ENCODE results near the gene IGSF3.
"Not testable (repeated sequence)": the region's sequence is repeated elsewhere in the genome, so short reads cannot be mapped to it uniquely, and the experiment has no call there.

IGSF3 gene

DNA sequence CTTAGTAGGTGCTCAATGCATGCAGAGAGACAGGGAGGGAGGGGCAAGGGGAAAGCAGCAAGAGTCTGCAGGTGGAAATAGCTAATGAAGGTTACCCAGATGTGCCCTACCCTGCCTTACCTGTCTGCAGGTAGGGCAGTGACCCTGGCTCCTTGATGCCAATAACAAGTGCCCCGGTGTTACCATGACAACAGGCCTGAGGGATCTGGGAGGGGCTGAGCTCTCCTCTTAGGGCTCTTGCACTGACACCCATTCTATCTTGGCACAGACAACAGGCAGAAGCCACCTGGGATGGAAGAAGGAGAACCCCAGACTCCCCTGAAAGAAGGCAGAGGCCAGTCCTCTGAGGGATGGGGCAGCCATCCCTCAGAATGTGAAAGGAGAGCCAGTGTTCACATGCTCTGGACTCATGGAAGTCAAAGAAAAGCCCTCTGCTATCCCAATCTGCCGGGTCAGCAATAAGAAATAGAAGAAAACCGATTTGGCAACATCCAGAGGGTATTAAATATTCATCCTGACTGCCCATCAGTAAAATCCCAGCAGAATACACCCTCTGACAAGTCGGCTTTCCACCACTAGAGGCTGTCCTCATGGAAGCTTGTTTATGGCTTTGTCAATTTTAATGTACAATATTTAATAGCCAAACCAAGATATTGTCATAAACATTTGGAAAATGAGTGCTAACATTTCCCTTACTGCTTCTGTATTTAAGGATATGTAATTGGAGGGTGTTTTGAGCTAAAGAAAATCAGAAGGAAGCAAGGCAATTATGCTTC lies 72.3 kb downstream of the IGSF3 start:
- DNase-seq: not testable (repeated sequence)

DNA sequence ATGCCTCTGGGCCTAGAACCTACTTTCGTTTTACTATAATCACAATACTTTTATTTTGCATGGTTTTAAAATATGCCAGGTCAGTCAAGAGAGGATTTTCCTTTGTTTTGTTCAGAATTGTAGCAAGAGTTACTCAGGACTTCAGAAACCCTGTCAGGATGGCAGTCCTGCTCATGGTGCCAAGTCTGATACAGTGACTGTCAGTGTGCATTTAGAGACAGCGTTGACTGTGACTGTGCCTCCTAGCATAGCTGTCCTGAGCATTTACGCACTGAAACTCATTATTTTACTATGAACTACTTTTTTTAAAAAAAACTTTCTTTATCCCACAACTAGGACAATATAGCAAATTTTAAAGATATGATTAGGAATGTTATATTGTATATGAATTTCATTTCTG lies 73.6 kb downstream of the IGSF3 start:
- not testable (repeated sequence) for DNase-seq

DNA sequence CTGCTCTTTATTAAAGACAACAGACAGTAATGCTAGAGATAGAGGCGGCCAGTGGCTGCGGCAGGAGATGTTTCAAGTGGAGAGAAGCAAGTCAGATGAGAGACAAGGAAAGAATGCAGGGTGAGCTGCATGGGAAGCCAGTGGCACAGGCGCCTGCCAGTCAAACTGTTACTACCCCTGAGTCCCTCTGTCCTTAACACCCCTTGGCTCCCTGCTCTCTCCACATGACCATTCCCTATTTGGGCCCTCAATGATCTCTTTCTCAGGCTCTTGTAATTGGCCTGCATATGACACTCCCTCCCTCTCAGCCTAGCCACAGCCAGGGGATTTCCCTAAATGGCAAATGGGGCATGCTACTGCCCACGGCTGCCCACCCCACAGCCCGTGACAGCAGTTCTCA lies 74.1 kb downstream of the IGSF3 start:
- not testable (repeated sequence) for DNase-seq

DNA sequence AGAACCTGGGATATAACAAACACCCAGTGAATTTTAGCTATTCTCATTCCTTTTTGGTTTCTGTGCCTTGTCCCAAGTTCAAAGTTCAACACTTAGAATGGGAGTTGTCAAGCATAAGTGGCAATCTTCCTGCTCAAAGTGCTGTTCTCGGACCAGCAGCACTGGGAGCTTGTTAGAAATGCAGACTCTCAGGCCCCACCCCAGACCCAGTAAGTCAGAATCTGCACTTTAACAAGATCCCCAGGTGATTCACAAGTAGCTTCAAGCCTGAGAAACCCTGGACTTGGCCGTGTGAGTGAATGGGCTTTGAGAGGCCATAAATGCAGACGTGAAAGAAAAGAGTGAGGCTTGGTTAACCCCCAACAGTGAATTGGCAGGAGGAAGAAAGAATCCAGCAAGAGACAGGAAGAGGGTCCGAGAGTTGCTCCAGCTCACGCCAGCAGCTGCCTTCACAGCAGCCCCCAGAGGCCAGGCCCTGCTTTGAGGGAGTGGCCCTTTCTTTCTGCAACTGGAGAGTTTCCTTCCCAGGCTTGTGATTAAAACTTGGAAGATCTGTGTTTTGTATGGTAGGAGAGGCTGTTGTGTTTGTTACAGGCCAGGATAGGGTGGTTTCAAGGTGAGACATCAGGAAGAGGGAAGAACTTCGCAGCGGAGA lies 75.5 kb downstream of the IGSF3 start:
- DNase-seq: not testable (repeated sequence)

DNA sequence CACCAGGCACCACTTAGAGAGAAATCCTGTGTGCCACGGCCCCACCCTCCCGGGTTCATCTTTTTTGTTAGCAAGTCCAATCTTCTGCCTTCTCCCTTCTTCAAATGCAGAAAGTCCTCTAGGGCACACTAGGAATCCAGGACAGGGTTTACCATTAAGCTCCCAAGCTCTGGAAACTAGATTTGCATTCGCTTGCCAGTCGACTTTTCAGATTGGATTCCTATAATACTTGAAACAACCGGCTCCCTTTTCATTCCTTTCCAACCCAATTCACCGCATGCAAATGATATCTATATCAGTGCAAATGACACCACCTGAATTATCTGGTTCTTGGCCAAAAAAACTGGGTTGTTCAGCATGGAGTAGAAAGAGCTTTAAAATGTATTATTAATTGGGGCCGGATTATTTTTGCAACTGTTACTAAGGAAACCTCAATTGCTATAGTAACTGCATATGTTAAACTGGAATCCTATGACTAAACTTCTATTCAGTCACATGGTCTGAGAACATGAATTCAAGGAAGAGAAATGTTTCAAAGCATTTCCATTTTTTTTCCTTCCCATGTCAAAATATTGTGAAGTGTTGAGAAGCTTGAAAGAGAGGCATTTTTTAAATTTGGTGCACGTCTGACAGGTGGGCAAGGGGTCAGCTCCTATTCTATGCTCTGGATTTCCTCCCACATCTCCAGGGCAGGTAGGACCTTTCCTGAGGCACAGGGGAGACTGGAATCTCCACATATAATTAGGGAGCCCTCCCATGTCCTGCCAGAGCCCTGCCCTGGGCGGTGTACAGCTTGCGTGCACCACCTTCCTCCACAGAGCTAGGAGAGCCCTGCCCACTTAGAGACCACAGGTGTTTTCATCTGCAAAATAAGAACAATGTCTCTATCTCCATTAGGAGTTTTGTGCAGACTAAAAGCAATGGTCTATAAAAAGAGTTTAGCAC lies 76.3 kb downstream of the IGSF3 start:
- DNase-seq: not testable (repeated sequence)

DNA sequence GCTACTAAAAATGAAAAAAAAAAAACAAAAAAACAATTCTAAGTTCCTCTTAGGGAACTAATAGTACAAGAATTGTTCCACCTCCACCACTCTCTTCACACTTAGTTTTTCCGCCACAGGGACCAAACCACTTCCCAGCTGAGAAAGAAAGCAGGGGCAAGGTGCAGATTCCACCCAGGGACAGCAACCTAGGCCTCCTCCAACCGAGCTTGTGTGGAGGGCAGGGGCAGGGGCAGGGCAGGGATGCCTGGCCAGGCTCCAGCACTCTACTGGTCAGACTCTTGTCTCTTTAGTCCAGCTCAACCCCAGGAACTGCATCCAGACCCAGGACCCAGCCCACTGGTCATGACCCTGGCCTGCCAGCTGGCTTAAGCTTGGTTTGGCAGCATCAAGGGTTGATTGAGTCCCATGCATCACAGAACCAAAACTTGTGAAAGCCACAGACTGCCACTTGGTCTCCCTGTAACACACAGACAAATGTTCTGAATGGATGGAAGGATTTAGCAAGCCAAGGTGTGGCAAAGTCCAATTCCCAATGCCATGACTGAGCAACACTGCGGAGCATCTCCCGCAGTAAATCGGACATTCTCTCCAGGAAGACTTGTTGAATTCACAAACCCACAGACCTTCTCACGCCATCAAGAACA lies 77.1 kb downstream of the IGSF3 start:
- DNase-seq: not testable (repeated sequence)

DNA sequence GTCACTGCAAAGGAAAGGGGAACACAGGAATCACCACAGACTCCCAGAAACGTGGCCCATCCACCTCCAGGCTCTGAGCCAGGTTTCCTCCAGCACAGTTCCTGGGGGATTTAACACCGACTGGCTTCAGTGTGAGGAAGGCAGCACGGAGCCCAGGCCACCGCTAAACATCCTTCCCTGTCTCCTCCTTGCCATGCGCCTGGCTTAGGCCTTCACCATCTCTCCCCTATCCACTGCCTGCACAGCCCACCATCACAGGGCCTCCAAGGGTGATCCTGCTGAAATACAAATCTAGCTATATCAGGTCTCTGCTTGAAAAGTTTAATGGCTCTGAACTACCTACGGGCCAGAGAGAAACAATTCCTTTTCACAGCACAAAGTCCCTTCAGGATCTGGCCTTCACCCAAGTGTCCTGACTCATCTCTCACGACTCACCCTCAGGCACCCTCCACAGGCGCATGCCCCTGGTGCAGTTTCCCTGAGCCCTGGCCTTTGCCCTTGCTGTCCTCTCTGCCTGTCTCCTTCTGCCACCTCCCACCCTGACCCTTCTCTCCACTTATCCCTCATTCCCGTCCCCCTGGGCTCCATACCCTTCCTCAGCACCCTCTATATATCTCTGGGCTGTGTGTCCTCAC lies 78.3 kb downstream of the IGSF3 start:
- DNase-seq: not testable (repeated sequence)

DNA sequence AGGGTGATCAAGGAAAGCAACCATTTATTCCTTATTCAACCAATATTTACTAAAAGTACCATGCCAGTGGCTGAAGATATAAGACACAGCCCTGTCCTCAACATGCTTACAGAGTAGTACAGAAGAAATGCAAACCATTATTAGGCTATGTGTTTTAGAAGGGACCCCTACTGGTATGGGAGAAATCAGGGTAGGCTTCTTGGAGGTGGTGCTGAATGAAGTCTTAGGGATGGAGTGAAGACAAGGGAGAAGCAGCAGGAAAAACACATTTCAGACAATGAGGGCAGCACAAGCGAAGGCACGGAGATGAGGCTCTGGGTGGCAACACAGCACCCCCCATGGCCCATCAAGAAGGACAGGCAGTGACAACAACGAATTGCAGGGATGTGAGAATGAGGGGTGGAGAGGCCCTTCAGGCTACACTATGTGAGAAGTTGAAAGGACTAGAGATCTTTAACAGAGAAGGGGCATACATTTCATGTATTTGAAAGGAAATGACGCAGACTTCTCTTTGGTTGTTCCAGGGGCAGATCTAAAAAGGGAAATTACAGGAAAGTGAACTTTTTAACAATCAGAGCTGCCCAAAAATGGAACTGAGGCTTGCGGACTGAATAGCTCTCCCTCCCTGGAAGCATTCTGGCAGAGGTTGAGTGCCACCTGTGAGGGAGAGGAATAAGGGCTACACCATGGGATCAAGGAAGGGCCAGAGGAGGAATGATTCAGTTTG lies 79.9 kb downstream of the IGSF3 start:
- DNase-seq: no peak

DNA sequence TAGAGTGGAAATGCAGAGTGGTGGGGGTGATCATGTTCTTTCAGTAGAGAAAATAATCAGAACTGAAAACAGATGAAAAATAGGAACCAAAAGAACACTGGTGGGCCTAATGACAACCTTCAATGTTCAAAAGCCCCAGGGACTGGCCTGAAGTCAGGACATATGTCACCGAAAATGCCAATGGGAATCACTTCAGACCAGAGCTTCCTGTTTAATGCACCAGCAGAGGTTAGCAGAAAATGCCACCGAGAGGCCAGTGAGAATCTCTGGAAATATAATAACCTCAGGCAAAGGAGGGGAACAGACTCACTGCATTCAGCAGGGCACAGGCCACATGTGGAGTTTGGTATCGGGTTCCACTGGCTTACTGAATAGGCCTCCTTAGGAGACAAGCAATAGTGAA lies 80.8 kb downstream of the IGSF3 start:
- DNase-seq: no peak

DNA sequence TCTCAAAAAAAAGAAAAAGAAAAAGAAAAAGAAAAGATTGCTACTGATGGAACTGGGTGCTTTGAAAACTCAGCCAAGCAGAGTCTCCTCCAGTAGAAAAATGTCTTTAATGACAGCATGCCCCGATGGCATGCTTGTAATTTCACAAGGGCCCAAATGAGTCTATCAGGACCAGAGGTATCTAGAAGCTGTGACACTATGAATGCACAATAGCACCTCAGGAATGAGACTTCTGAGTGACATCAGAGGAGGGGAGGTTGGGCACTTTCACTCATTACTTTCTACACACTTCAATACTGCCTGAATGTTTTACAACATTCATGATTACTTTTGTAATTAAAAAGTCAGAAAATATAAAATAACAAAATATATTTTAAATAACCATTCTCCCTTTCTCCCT lies 81.6 kb downstream of the IGSF3 start:
- no peak for DNase-seq

DNA sequence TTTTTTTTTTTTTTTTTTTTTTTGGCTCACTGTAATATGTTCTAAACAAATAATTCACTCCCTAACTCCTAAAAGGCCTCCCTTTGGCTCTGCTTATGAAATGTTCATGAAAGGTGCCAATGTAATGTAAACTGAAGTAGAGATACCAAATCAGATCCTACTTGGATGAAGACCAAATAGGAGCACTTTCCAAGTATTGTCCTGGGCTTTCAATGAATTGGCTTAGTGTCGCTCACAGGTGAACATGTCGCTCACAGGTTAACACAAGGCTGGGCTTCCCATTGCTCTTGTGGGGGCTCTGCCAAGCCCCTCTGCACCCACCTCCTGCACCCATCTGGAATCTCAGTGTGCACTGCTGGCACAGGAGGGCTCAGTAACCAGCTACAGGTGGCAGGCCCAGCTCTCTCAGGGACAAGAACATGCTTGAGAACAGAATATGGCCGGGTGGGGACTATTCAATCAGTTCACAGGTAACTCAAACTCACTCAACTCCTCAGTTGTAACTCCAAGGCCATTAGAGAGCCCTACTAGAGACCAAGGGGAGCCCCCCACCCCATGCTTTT lies 86.1 kb downstream of the IGSF3 start:
- DNase-seq: no peak

DNA sequence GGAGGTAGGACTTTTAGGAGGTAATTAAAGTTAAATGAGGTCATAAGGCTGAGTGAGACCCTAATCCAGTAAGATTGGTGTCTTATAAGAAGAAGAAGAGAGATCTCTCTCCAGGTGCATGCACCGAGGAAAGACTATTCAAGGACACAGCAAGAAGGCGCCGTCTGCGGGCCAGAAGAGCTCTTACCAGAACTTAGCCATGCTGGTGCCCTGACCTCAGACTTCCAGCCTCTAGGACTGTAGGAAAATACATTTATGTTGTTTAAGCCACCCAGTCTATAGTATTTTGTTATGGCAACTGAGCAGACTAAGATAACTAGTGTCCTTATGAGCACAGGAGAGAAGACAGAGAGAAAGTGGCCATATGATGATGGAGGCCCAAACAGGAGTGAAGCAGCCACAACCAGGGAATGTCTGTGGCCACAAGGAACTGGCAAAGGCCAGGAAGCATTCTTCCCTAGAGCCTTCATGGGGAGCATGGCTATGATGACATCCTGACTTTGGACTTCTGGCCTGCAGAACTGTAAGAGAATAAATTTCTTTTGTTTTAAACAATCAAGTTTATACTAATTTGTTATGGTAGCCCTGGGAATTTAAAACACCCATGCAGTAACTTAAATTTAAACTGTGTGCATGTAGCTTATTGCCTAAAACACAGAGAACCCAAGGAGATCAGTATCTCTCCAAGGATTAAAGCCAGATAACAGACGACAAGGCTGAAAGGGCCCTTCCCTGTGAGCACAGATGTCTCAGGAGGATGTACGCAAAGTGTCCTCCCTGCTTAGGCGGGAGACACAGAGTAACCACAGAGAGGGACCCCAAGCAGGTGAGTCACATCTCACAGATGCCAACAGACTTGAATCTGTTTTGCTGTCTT lies 86.8 kb downstream of the IGSF3 start:
- no peak for DNase-seq

DNA sequence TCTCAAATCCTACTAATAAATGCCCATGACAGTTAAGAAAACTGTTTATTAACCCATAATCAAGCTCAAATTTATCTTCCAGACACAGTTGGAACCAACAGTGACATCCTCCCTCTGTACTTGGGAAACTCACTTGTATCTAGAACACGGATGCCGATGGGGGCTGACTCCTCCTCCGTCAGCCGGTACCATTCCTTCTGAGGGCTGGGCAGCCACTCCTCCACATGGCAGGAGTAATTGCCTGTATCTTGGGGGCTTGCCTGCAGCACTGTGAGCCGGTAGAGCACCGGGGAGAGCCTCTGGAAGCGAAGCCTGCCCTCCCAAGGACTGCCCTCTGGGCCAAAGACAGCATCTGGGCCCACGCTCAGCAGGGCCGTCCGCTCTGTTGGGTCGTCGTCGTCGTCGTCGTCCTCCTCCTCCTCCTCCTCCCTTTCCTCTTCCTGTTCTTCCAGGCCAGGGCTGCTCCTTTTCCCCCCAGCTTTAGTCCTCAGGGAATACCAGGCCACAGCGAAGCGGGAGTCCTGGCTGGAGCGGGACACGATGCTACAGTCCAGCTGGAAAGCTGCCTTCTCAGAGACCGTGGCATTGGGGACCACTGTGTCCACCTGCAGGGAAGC lies 88.2 kb downstream of the IGSF3 start:
- DNase-seq: no peak

DNA sequence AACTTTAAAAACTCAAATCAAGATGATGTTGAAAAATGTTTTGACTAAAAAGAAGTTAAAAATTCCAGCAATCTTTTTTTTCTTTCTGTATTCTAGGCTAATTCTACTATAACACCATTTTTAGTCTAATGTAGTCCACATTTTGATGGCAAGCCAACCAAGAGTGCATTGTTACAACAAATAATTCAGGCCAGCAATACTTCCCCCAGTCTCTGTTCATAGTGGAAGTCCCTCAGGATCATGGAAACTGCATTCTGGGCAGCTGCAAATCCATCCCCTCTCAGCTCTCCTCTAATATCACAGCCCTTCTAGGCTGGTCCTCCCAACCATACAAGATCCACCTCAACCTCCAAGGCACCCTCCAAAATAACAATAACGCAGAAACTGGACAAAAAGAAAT lies 89.0 kb downstream of the IGSF3 start:
- DNase-seq: no peak

DNA sequence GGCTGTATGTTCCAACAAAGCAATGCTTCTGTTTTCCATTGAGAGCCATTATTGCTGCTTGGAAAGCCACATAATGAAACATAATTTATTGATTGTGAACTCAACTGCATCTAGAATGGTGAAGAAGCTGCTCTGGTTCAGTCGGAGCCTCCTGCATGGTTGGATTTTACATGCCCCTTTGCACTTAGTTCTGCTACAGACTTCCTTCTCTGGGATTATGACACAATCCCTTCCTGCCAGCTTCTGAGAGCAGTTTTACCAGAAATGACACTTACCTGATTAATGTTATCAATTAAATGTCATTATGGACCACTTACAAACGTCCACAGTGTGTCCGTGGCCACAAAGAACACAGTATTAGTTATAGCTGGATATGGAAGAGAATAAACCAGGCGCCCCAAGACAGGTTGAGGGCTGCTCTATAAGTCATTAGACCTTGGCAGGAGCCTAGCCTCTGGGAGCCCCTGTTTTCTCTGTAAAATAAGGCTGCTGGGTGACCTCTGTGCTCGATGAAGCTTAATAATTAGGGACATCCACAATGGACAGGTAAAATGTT lies 89.7 kb downstream of the IGSF3 start:
- no peak for DNase-seq

DNA sequence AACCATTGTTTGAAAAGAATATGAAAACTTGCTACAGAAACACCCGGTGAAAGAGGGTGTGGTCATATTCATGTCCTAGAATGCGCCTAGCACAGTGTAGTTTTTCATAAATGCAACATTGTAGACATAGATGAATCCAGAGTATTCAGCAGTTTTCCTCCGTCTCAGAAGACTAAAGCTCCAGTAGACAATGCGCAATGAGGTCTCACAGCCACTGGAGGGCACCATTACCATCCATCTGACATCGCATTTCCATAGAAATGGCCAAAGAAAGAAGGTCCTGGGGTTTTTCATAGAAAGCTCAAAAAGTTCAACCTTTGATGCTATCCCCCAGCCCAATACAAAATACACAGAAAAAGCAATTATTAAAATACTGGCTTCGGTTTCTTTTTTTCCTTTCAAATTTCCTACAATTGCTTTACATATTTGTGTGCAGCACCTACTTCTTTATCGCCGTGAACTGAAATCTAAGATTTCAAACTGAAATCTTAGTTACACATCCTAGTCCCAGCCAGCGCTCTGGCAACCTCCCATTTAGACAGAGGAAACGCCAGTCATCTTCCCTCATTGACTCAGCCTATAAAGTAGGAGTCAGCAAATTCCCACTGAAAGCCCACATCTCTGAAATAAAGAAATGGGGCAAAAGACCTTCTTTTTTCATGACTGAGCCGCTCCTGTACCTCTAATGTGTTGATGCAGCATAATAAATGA lies 92.8 kb downstream of the IGSF3 start:
- DNase-seq: peak; percentile 64

DNA sequence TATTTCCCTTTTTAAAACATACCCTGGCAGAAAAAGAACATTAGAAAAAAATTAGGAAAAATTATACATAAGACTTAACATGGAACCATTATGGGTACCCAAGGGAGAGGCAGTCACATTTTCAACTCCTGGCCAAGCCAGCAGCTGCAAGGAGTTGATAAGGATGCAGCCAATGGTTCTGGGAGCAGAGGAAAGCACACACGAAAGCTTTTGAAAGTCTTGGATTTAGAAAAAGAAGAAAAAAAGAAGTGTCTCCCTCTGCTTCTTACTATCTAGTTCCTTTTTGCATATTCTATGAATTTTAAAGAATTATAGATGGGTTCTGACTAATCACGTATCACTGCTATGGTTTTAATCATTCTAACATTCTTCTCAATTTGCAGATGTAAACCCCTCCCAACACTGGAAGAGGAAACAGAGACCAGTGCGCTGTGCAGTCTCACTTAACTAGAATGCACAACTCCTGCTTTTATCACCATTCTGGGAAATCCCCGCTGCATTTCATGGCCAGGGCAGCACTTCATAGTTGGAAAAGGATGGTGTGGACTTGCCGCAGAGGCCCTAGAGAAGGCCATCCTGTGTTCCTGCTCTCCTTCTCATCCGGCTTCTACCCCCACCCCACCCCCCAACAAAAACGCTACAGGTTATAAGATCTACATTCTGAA lies 94.0 kb downstream of the IGSF3 start:
- DNase-seq: no peak

DNA sequence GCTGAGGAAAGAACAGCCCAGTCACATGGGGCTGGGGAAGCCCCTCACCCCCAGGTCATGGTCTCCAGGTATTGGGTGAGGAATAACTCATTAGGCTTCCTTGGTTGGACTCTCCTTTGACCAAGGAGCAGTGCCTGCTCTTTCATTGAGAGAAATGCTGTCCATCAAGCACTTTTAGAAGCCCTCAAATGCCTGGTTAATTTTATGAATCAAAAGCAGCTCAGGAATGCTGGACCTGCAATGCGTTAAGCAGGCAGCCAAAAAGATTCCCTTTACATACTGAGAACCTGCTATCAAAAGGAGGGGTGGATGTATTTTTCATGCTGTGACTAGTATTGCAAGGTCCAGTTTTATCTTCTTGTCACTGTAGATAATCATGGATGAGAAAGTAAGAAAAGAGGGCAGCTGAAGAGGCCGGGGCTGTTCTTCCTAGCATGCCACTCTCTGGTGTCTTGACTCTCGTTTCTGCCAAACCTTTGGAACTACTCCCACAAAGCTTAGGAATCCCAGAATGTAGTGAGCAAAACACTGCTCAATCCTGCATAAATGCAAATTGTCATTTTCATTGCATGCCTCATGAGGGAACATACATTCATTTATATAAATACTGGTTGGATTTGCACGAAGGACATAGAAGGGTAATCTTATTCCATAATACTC lies 94.6 kb downstream of the IGSF3 start:
- DNase-seq: no peak

Measured in CD4-positive, alpha-beta T cell treated with Interleukin-4 for 4 hours (primary cell).